NCI-H2107 treated with DMSO at 0.1 percent for 48 hours (cell line): ENCODE data around the gene ADAM15.
A peak's percentile ranks its signal among the peaks of the same experiment; 100 is the strongest.

ENCODE experiments used
- DNase-seq: peaks from one replicate; lab custom pipeline; 2025; ENCODE audit not compliant: unreplicated experiment; lab: John Stamatoyannopoulos, UW

ADAM15 gene

DNA sequence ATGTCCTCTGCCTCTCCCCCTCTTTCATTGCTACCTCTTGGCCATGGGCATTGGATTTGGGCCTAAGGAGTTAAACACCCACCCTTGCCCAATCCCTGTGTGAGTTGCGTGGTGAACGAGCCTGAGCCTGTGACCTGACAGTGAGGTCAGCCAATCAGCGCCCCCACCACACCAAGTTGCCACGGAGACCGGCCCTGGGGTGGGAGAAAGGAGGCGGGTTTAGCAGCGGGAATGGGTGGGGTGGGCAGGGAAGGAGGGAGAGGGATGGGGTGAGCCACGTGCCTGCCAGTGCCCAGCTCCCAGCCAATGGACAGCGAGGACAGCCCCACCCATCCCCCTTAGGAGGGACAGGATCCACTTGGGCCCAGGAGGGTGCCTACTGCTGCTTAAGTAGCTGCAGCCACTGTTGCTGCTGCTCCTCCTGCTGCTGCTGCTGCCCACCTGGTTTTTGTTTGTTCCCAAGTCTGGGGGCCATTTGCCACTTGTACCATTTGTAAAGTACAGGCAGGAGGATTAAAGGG lies 39.0 kb upstream of the ADAM15 start:
- peak; percentile 61 for DNase-seq

DNA sequence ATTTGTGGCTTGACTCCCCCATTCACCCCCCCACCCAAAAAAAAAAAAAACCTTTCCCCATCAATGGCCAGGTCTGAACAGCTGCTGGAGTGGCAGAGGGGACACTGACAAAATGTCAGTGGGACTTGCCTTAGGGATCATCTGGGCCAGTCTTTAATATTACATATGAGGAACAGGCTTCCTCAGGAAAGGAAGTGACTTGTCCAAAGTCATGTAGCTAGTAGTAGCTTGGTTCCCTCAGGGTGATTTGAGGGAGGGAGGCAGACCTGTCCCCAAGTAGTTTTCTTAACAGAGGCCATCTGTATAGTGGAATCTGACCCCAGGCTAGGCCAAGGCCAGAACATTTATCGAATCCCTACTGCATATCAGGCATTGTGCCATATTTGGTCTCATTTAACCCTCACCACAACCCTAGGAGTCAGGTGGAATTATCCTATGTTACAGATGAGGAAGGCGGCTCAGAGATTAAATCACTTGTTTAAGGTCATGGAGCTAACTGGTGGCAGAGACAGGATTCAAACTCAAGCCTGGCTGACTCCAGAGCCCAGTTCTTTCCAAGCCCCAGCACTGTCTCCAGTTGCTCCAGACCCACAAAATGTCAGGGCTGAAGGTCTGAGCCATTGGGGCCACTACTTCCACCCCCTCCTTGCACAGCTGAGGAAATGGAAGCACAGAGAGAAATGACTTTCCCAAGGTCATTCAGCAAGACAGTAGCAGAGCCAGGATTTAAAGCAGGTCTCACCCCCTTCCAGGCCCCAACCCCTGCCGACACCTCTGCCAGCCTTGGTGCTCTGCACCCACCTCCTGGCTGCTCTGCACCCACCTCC lies 38.1 kb upstream of the ADAM15 start:
- DNase-seq, result no peak

DNA sequence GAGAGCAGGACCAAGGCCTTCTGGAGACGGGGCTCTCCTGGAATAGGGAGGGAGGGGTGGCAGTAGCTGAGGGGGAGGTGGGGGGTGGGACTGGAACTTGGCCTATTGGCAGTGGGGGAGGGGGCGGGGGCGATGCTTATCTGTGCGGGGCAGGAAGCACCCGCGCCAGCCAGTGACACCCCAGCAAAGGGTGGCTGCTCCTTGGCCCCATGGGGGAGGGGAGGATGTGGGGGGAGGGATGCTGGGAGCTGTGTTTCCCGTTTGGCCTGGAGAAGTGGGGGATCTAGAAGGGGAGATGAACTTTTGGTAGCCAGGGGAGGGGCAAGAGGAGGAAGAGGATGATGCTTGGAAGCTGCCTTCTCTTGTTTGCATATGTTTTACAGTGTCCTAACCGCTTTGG lies 37.5 kb upstream of the ADAM15 start:
- DNase-seq, result no peak

DNA sequence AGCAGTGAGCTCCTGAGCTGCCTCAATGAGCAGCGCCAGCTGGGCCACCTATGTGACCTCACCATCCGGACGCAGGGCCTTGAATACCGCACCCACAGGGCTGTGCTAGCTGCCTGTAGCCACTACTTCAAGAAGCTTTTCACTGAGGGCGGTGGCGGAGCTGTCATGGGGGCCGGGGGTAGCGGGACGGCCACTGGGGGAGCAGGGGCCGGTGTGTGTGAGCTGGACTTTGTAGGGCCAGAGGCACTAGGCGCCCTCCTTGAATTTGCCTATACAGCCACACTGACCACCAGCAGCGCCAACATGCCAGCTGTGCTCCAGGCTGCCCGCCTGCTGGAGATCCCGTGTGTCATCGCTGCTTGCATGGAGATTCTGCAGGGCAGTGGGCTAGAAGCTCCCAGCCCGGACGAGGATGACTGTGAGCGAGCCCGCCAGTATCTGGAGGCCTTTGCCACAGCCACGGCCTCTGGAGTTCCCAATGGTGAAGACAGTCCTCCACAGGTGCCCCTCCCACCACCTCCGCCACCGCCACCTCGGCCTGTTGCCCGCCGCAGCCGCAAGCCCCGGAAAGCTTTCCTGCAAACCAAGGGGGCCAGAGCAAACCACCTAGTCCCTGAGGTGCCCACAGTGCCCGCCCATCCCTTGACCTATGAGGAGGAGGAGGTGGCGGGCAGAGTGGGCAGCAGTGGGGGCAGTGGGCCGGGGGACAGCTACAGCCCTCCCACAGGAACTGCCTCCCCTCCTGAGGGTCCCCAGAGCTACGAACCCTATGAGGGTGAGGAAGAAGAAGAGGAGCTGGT lies 36.2 kb upstream of the ADAM15 start:
- no peak for DNase-seq

DNA sequence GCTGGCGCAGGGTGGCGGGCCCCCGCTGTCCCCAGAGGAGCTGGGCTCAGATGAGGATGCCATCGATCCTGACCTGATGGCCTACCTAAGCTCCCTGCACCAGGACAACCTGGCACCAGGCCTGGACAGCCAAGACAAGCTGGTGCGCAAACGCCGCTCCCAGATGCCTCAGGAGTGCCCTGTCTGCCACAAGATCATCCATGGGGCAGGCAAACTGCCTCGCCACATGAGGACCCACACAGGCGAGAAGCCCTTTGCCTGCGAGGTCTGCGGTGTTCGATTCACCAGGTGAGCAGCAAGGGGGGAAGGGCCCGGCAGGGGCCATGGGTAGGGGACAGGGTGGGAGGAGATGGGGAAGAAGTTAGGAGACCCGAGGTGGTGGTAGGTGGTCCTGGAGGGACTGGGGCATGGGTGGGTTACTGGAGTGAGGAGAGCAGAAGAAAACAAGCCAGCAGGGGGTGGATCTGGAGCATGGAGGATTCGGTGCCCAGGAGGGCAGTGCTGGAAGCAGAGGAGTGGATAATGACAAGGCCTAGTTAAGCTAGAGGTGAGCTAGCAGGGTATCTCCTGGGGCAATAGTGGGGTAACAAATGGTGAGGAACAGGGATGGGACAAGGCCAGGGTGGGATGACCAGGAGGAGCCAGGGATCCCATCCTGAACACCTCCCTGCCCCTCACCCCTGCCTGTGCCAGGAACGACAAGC lies 35.4 kb upstream of the ADAM15 start:
- no peak for DNase-seq

DNA sequence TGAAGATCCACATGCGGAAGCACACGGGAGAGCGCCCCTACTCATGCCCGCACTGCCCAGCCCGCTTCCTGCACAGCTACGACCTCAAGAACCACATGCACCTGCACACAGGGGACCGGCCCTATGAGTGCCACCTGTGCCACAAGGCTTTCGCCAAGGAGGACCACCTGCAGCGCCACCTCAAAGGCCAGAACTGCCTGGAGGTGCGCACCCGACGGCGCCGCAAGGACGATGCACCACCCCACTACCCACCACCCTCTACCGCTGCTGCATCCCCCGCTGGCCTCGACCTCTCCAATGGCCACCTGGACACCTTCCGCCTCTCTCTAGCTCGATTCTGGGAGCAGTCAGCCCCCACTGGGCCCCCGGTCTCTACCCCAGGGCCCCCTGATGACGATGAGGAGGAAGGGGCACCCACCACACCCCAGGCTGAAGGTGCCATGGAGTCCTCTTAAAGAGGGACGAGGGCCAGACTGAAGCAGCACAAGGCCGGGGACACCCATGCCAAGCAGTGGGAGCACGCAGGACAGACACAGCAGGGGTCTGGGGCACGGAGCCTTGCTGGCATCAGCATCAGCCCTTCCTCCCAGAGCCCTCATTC lies 34.8 kb upstream of the ADAM15 start:
- DNase-seq, result no peak

DNA sequence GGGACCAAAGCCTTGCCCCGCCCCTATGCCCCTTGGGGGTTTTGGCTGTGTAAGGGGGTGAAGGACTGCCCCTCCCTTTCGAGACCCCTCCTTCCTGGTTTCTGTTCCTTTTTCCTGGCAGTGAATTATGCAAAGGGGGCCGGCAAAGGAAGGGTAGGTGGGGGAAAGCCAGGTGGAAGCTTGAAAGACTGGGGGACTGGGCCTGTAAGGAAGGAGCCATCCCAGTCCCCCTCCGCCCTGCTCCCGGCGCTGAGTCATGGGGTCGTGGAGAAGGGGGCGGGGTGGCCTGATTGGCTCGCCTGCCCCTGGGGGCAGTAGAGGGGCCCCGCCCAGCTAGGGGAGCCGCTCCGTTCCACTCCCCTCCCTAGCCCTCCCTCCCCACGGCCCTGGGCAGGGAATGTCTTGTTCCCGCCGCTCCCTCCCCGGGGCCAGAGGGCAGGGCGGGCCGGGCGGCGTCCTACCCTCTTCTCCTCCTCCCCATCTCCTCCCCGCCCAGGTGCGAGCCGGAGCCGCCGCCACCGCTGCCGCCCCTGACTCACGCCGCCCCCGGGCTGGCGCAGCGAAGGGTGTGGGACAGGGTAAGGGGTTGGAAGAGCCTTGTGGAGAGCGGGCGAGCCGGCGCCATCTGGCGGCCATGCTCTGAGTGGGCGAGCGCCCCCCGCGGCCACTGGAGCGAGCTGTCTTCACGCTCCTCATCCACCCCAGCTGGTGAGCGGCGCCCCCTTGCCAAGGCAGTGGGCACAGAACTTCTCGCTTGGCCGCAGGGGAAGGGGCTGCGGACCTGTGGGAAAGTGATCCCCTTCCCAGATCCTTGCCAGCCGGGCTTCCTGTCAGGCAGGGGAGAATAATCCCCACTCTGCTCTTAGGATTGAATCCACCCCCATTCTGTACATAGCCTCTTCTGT lies 33.8 kb upstream of the ADAM15 start:
- DNase-seq, result peak; percentile 59

DNA sequence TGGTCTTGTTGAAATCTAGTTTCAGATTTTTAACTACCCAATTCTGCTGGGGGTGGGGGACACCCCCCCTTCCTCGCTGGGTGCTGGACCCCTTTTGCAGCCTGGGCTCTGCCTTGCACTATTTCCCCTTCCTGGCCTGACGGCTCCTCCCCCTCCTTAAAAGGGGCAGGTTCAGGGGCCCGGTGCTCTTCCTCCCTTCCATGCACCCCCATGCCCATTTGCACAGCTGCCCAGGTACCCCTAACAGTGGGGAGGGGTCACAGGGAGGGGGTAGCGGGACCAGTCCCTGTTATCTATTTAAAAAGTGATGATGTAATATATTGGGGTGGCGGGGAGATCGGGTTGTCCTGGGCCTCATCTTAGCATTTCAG lies 33.2 kb upstream of the ADAM15 start:
- DNase-seq, result no peak

DNA sequence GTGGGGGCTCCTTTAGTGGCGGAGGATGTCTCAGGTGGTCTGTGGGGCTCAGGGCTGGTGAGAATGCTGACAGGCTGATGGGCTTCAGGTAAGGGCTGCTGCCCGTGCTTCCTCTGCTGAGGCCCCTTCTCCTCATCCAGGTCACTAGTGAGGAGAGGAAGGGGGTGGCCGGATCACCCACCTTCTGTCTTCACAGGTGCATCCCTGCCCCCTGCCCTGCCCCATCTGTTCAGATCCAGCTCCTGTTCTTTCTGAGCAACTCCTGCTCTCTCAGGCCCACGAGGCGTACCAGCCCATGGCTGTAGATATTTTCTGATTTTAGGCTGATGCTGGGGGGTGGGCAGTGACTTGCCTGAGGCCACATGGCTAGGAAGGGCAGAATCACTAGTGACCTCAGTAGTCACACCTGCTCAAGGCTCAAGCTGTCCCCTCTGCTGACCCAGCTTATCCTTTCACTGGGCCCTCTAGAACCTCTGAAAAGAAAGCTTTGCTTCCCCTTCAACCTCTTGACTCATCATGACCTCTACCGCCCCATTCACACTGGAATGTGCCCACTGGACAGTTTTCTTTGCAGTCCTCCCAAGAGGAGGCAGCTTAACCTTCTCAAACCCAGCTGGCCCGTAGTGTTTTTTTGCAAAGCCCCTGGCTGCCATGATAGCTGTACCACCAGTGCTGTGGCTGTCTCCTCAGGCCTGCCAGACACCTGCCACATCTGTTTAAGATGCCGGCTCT lies 32.3 kb upstream of the ADAM15 start:
- DNase-seq, result no peak

DNA sequence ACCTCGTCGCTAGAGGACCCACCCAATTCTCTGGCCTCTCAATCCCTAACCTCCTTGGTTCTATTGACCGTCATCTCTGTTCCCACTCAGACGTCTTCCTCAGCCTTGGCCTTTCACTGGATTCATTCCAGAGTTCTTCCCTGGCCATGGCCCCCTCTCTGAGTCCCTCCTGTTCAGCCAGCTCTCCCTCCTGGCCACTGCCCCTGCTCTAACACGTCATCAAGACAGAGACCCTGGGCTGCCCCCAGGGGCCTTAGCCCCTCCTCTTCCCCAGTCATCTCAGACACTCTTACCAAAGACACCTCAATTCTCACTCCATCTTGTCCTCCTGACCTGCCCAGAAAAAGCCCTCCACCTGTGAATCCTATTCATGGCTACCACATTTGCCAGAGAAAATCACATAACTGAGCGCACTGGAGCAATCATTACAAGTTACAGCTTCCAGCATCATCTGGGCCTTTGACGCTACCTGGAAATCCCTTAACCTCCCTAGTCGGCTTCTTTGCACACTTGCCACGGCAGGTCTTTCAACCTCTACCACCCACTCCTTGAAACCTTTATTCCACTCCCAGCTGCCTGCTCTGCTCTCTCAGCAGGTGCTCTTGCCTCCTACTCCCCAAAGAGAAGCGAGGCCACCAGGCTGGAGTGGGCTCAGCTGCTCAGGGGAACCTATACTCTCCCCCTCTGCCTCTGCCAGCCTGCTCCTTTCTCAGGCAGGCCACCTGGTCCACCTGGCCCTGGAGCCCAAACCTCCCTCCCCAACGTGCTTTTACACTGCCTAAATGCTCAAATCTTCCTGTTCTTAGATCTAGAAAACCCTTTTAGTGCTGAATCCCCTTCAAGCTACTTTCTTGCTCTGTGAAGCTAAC lies 31.5 kb upstream of the ADAM15 start:
- DNase-seq, result peak; percentile 64

DNA sequence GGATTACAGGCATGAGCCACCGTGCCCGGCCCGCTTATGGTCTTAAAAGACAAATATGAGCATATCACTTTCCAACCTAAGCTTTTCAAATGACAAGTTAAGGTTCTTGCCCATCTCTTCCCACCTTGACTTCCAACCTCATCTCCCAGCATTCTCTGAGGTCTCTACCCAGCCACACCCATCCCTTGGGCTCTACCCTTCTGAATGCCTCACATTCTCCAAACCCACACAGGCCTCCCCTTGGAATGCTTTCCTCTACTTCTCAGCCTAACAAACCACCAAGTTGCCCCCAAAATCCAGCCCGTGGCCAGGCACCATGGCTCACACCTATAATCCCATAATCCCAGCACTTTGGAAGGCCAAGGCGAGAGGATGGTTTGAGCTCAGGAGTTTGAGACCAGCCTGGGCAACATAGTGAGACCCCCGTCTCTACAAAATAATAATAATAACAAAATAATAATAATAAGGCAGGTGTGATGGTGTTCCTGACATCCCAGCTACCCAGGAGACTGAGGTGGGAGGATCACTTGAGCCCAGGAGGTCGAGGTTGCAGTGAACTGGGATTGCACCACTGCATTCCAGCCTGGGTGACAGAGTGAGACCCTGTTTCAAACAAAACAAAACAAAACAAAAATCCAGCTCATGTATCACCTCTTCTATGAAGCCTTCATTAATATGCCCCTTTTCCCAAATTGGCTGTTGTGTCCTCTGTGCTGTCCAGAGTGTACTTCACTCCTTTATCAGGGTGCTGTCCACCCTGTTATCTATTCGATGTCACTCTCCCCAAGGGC lies 28.8 kb upstream of the ADAM15 start:
- no peak for DNase-seq

DNA sequence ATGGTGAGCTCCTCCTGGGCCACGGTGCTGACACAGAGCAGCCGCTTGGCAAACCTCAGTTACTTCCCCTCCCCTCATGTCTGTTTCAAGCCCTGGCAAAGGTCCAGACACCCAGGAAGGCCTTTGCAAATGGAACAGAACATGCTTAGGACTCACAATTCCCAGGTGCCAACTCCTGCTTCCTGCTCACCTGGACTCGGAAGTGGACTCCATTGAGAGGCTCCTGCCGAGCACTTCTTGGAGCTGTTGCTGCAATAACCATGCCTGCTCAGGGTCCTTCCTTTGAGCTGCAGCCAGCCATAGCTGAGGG lies 28.2 kb upstream of the ADAM15 start:
- peak; percentile 35 for DNase-seq

DNA sequence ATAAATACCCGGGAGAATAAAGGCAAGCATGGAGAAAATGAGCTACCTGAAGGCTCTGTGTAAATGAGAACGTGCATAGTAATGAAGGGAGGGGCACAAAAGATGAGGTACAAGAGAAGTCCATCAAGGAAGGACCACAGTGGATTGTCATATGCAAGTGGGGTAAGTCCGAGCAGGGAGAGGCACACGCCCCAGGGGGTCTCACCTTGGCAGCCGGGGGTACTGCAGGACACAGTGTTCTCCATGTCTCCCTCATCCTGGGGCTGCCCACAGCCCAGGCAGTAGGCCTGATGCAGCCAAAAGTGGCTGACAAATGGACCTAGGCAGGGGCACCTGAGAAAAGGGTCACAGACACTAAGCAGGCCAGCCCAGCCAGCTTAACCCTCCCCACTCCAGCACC lies 27.5 kb upstream of the ADAM15 start:
- DNase-seq, result no peak

DNA sequence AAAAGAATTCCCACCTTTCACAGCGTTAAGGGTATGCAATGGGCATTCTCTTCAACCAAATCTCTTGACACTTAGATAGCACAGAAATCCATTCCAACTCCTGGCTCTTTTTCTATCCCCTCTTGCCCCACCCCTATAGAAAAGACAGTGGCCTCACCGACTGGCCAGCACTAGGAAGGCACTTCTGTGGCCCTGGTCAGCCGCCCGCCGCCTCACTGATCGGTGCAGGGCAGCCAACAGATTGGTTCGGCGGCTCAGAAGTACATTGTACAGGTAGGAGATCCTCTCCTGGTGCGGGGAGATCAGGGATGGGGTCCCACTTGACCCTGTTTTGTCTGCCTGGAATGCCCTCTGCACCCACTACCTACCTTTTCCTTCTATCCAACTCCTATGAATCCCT lies 26.8 kb upstream of the ADAM15 start:
- no peak for DNase-seq

DNA sequence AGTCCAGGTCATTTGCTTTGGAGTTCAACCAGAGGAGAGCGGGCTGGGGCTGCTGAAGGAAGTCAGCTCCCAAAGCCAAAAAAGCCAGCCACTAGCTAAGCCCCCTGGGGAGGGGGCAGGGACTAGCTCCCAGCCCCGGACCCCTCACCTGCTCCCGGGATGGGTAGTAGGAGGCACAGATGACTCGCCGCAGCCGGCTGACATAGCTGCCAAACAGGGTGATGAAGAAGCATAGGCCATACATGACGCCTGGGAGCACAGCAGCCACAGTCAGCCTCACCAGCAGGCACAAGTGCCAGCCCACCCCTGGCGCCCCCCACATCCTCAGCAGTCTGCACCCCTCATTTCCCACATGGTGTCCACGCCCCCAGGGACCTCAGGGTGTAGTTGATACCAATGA lies 25.0 kb upstream of the ADAM15 start:
- DNase-seq, result no peak

DNA sequence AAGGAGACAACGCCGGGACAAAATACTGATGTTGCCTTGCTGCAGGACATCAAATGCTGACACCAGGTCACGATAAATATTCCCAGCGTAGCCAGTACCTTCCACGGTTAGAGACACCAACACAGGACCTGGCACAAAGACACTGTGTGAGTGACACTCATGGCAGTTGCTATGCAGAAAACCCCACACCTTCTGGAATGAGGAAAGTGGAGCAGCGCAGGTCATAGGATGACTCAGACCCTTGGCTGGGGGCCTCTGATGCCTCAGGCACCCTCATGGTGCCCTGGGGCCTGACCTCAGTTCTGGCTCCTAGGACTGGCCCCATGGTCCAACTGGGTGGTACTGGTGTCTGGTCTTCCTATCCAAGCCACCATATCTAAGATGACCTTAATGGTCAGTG lies 24.5 kb upstream of the ADAM15 start:
- no peak for DNase-seq

DNA sequence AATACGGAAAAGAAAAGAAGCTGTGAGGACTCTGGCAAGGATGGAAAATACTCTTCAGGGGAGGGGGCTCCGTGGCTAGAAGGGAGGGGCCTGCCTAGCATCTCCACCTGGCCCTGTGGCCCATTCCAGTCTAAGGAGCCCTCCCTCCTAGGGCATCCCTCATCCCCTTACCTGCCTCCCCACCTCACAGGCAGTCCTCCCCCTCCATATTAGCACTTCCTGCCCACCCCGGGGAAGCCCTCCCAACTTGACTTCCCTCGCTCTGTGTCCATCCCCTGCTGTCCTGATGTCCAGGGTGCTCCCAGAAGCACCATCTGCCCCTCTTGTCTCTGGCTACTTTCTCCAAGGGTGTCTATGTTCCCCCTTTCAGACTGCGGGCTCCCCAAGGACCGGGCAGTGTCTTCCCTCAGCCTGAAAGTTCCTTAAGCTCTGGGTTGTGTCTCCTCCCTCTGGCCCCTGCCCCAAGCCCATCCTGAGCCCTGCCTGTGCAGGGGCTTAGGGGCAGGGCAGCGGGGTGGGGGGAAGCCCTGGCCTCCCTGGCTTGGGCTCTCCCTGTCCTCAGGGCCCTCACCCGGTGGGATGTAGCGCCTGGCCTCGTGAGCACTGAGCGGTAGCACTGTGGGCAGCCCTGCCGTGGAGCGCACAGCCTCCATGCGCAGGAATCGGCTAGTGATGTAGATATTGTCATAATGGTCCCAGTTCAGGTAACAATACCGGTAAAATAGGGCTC lies 21.4 kb upstream of the ADAM15 start:
- no peak for DNase-seq
